GM23338 (cell line): ENCODE data around the gene FBXO2. TPM values are rescaled to one million over a fixed set of nuclear protein-coding genes. Genes with fewer than 3 reads are reported as not detected.

ENCODE experiments used
- ATAC-seq: fragments of 200-7000 bp; cut with Tn5 transposase; 3 replicates; pipeline ENCODE4 v1.9.1; 2020
- DNase-seq: peaks from one replicate; pipeline ENCODE4 v3.0.0-alpha.2; 2015; ENCODE audit warnings: low spot score
- H2AFZ ChIP-seq: fragments of 200-600 bp; sonication (generic); 2 replicates; pipeline ENCODE4 v1.8.0; 2016; ENCODE audit warnings: antibody characterized with exemption, mild to moderate bottlenecking, moderate library complexity
- H3F3A ChIP-seq: fragments of 200-600 bp; sonication (generic); replicated peaks from 2 replicates; pipeline ENCODE4 v1.8.0; 2017; ENCODE audit warnings: antibody characterized with exemption, mixed run types, low read depth
- H3K27ac ChIP-seq: fragments of 200-600 bp; sonication (generic); 2 replicates; pipeline ENCODE4 v1.6.1; 2016; ENCODE audit warnings: low read depth
- H3K27me3 ChIP-seq: fragments of 200-600 bp; sonication (generic); 2 replicates; pipeline ENCODE4 v1.8.0; 2016; ENCODE audit warnings: mild to moderate bottlenecking, mixed run types, moderate library complexity; ENCODE audit not compliant: insufficient read depth
- H3K36me3 ChIP-seq: fragments of 200-600 bp; sonication (generic); 2 replicates; pipeline ENCODE4 v1.8.0; 2016; ENCODE audit warnings: mild to moderate bottlenecking; ENCODE audit not compliant: insufficient read depth
- H3K4me1 ChIP-seq: fragments of 200-600 bp; sonication (generic); 2 replicates; pipeline ENCODE4 v1.8.0; 2016; ENCODE audit warnings: mild to moderate bottlenecking, moderate library complexity; ENCODE audit not compliant: insufficient read depth
- H3K4me2 ChIP-seq: fragments of 200-600 bp; sonication (generic); 2 replicates; pipeline ENCODE4 v1.7.1; 2017; ENCODE audit warnings: mixed run types
- H3K4me3 ChIP-seq: fragments of 200-600 bp; sonication (generic); 2 replicates; pipeline ENCODE4 v1.6.1; 2016; ENCODE audit warnings: mixed run types
- H3K79me2 ChIP-seq: fragments of 200-600 bp; sonication (generic); replicated peaks from 2 replicates; pipeline ENCODE4 v1.8.0; 2017; ENCODE audit warnings: mild to moderate bottlenecking; ENCODE audit not compliant: insufficient read depth
- H3K9me2 ChIP-seq: fragments of 200-600 bp; sonication (generic); 2 replicates; pipeline ENCODE4 v1.8.0; 2017; ENCODE audit not compliant: insufficient read depth
- H4K20me1 ChIP-seq: fragments of 200-600 bp; sonication (generic); replicated peaks from 2 replicates; pipeline ENCODE4 v1.8.0; 2017; ENCODE audit warnings: mild to moderate bottlenecking; ENCODE audit not compliant: insufficient read depth
- H3K27ac Mint-ChIP-seq: 2 replicates; pipeline ENCODE4 v1.8.0; 2020; ENCODE audit warnings: inconsistent platforms, mild to moderate bottlenecking, moderate library complexity, mixed read lengths
- H3K27me3 Mint-ChIP-seq: 3 replicates; pipeline ENCODE4 v1.8.0; 2022; ENCODE audit warnings: low read depth, mild to moderate bottlenecking, moderate library complexity, mixed read lengths, inconsistent platforms; ENCODE audit not compliant: insufficient read depth, poor library complexity
- H3K36me3 Mint-ChIP-seq: 3 replicates; pipeline ENCODE4 v1.8.0; 2021; ENCODE audit warnings: low read depth, mild to moderate bottlenecking, inconsistent platforms, moderate library complexity, mixed read lengths
- H3K4me1 Mint-ChIP-seq: 3 replicates; pipeline ENCODE4 v1.8.0; 2020; ENCODE audit warnings: mild to moderate bottlenecking, inconsistent platforms, mixed read lengths
- H3K4me3 Mint-ChIP-seq: 3 replicates; pipeline ENCODE4 v1.8.0; 2021; ENCODE audit warnings: moderate library complexity, mild to moderate bottlenecking, inconsistent platforms, mixed read lengths
- H3K9me3 Mint-ChIP-seq: 3 replicates; pipeline ENCODE4 v1.8.0; 2020; ENCODE audit warnings: moderate library complexity, mild to moderate bottlenecking, inconsistent platforms, mixed read lengths
- CREB1 ChIP-seq: fragments of 250-450 bp; sonication (Bioruptor Pico); IDR thresholded peaks from 2 replicates; pipeline ENCODE4 v1.5.0; 2020; ENCODE audit warnings: low read depth, mild to moderate bottlenecking, moderate library complexity
- ETS1 ChIP-seq: IDR thresholded peaks from 2 replicates; pipeline ENCODE4 v1.6.1; 2016; ENCODE audit warnings: antibody characterized with exemption
- EZH2 ChIP-seq: fragments of 200-600 bp; sonication (generic); IDR thresholded peaks from one replicate; pipeline ENCODE4 v1.8.0; 2017; ENCODE audit warnings: antibody characterized with exemption, mild to moderate bottlenecking, low read depth; ENCODE audit not compliant: unreplicated experiment
- EZH2phosphoT487 ChIP-seq: fragments of 200-600 bp; sonication (generic); IDR thresholded peaks from one replicate; pipeline ENCODE4 v1.8.1; 2018; ENCODE audit warnings: antibody characterized with exemption; ENCODE audit not compliant: unreplicated experiment
- JUNB ChIP-seq: IDR thresholded peaks from one replicate; pipeline ENCODE4 v1.6.1; 2016; ENCODE audit warnings: antibody characterized with exemption; ENCODE audit not compliant: unreplicated experiment
- NANOG ChIP-seq: IDR thresholded peaks from 2 replicates; pipeline ENCODE4 v1.6.1; 2016; ENCODE audit warnings: antibody characterized with exemption, borderline replicate concordance
- POLR2AphosphoS5 ChIP-seq: IDR thresholded peaks from 2 replicates; pipeline ENCODE4 v1.6.1; 2016; ENCODE audit warnings: antibody characterized with exemption, low read depth
- REST ChIP-seq: IDR thresholded peaks from one replicate; pipeline ENCODE4 v1.6.1; 2018; ENCODE audit warnings: antibody characterized with exemption; ENCODE audit not compliant: unreplicated experiment
- STAT1 ChIP-seq: IDR thresholded peaks from one replicate; pipeline ENCODE4 v1.6.1; 2016; ENCODE audit warnings: antibody characterized with exemption; ENCODE audit not compliant: unreplicated experiment
- ZNF114 ChIP-seq: fragments of 250-450 bp; sonication (Bioruptor Pico); IDR thresholded peaks from 2 replicates; pipeline ENCODE4 v1.5.0; 2020; ENCODE audit warnings: mild to moderate bottlenecking, moderate library complexity
- ZNF331 ChIP-seq: fragments of 250-450 bp; sonication (Bioruptor Pico); IDR thresholded peaks from 2 replicates; pipeline ENCODE4 v1.5.0; 2020; ENCODE audit warnings: low read depth, mild to moderate bottlenecking, moderate library complexity
- polyA plus RNA-seq: library from polyadenylated mRNA; unstranded; fragments of >200 nt; fragmentation: Nextera tagmentation; extraction: Ambion mirVana; gene quantifications from 2 replicates; pipeline ENCODE4 v1.2.1, GENCODE V29; 2016
- total RNA-seq: library from RNA; depleted of rRNA; stranded (reverse); fragments of >200 nt; shearing (Covaris generic); gene quantifications from 2 replicates; pipeline ENCODE4 v1.2.3, GENCODE V29; 2014
- TF ChIP-seq, protein P1 (sequence below), 2 experiments: fragments of 200-600 bp in 1 of 2; sonication (generic) in 1 of 2; conservative IDR thresholded peaks; 2 replicates each; pipeline versions ENCODE4 v1.5.1 to v1.6.1; 2016 to 2017; ENCODE audit warnings: antibody characterized with exemption in 2 of 2, low read depth in 2 of 2, mild to moderate bottlenecking in 2 of 2, moderate library complexity in 1 of 2
- TF ChIP-seq, protein P2 (sequence below): fragments of 250-450 bp; sonication (Bioruptor Pico); IDR thresholded peaks from 2 replicates; pipeline ENCODE4 v1.5.0; 2020; ENCODE audit warnings: mild to moderate bottlenecking, moderate library complexity

FBXO2 gene
- total and polyA plus RNA-seq, 2 experiments from 2014 or later: 44.4 to 84.6 TPM

DNA sequence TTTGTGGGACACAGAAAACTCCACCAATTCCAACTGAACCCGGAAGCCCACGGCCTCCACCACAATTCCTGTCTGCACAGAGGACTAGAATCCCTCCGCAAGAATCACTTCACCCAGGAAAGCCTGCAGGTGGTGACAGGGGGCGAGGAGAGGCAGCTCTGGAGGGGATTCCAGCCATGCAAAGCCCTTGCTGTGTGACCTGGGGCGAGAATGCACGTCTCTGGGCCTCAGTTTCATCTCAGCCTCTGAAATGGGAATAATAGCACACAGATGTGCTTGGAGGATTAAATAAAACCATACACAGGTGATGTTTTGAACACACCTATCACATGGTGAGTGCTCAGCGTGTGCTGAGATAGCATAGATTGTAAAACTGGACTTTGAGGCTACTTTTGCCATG is 14.1 kb downstream of the FBXO2 start:
- no peak for DNase-seq
- Histone ChIP-seq H4K20me1 (peaks cover 3% of the 10 kb centered on the region; the same call in 1 of the 2 replicates), H3K4me1 (no peaks in the 10 kb centered on the region), H2AFZ (no peak overlapping the region), H3F3A (0 out of 2 replicates have a peak, but pooled peaks cover 4% of the 10 kb centered on the region), H3K9me2 (no peaks in the 10 kb centered on the region), H3K27me3 (no peaks in the 10 kb centered on the region), H3K4me2 (no peak overlapping the region), H3K27ac (no peak overlapping the region), H3K79me2 (no peaks in the 10 kb centered on the region), H3K36me3 (no peaks in the 10 kb centered on the region), H3K4me3 (no peak overlapping the region)
- Mint-ChIP-seq H3K9me3 (no peaks in the 10 kb centered on the region), H3K27ac (no peak overlapping the region), H3K27me3 (peaks cover 3% of the 10 kb centered on the region), H3K4me3 (no peak overlapping the region), H3K36me3 (peaks cover under 1% of the 10 kb centered on the region; the same call in 1 of the 3 replicates), H3K4me1 (no peaks in the 10 kb centered on the region)
- no peak for TF ChIP-seq ZNF331 (CRISPR knock-in tag)
- TF ChIP-seq STAT1: no peak
- no peak for TF ChIP-seq NANOG
- TF ChIP-seq, protein P1, sequence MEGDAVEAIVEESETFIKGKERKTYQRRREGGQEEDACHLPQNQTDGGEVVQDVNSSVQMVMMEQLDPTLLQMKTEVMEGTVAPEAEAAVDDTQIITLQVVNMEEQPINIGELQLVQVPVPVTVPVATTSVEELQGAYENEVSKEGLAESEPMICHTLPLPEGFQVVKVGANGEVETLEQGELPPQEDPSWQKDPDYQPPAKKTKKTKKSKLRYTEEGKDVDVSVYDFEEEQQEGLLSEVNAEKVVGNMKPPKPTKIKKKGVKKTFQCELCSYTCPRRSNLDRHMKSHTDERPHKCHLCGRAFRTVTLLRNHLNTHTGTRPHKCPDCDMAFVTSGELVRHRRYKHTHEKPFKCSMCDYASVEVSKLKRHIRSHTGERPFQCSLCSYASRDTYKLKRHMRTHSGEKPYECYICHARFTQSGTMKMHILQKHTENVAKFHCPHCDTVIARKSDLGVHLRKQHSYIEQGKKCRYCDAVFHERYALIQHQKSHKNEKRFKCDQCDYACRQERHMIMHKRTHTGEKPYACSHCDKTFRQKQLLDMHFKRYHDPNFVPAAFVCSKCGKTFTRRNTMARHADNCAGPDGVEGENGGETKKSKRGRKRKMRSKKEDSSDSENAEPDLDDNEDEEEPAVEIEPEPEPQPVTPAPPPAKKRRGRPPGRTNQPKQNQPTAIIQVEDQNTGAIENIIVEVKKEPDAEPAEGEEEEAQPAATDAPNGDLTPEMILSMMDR (conservative IDR thresholded peaks at IDR 0.05; ENCODE audit: low read depth in 2 of 2): no peak
- no peak for TF ChIP-seq ETS1
- TF ChIP-seq JUNB: no peak
- no peak for TF ChIP-seq EZH2
- no peak for TF ChIP-seq ZNF114 (CRISPR knock-in tag)
- no peak for TF ChIP-seq POLR2AphosphoS5
- TF ChIP-seq EZH2phosphoT487: no peak
- TF ChIP-seq, protein P2, sequence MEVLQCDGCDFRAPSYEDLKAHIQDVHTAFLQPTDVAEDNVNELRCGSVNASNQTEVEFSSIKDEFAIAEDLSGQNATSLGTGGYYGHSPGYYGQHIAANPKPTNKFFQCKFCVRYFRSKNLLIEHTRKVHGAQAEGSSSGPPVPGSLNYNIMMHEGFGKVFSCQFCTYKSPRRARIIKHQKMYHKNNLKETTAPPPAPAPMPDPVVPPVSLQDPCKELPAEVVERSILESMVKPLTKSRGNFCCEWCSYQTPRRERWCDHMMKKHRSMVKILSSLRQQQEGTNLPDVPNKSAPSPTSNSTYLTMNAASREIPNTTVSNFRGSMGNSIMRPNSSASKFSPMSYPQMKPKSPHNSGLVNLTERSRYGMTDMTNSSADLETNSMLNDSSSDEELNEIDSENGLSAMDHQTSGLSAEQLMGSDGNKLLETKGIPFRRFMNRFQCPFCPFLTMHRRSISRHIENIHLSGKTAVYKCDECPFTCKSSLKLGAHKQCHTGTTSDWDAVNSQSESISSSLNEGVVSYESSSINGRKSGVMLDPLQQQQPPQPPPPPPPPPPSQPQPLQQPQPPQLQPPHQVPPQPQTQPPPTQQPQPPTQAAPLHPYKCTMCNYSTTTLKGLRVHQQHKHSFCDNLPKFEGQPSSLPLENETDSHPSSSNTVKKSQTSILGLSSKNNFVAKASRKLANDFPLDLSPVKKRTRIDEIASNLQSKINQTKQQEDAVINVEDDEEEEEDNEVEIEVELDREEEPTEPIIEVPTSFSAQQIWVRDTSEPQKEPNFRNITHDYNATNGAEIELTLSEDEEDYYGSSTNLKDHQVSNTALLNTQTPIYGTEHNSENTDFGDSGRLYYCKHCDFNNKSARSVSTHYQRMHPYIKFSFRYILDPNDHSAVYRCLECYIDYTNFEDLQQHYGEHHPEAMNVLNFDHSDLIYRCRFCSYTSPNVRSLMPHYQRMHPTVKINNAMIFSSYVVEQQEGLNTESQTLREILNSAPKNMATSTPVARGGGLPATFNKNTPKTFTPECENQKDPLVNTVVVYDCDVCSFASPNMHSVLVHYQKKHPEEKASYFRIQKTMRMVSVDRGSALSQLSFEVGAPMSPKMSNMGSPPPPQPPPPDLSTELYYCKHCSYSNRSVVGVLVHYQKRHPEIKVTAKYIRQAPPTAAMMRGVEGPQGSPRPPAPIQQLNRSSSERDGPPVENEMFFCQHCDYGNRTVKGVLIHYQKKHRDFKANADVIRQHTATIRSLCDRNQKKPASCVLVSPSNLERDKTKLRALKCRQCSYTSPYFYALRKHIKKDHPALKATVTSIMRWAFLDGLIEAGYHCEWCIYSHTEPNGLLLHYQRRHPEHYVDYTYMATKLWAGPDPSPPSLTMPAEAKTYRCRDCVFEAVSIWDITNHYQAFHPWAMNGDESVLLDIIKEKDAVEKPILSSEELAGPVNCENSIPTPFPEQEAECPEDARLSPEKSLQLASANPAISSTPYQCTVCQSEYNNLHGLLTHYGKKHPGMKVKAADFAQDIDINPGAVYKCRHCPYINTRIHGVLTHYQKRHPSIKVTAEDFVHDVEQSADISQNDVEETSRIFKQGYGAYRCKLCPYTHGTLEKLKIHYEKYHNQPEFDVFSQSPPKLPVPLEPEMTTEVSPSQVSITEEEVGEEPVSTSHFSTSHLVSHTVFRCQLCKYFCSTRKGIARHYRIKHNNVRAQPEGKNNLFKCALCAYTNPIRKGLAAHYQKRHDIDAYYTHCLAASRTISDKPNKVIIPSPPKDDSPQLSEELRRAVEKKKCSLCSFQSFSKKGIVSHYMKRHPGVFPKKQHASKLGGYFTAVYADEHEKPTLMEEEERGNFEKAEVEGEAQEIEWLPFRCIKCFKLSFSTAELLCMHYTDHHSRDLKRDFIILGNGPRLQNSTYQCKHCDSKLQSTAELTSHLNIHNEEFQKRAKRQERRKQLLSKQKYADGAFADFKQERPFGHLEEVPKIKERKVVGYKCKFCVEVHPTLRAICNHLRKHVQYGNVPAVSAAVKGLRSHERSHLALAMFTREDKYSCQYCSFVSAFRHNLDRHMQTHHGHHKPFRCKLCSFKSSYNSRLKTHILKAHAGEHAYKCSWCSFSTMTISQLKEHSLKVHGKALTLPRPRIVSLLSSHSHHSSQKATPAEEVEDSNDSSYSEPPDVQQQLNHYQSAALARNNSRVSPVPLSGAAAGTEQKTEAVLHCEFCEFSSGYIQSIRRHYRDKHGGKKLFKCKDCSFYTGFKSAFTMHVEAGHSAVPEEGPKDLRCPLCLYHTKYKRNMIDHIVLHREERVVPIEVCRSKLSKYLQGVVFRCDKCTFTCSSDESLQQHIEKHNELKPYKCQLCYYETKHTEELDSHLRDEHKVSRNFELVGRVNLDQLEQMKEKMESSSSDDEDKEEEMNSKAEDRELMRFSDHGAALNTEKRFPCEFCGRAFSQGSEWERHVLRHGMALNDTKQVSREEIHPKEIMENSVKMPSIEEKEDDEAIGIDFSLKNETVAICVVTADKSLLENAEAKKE (CRISPR knock-in tag): no peak
- no peak for TF ChIP-seq CREB1 (CRISPR knock-in tag)
- no peak for TF ChIP-seq REST
- no peak for ATAC-seq
